Epidermal melanocyte (primary cell): ENCODE measurements around the gene FPR2.
"Not testable (repeated sequence)": the region's sequence is repeated elsewhere in the genome, so short reads cannot be mapped to it uniquely, and the experiment has no call there.

Experiments
- DNase-seq: peaks from one replicate; pipeline ENCODE4 v3.0.0; 2011; ENCODE audit warnings: low spot score; ENCODE audit not compliant: insufficient read length

The FPR2 gene

GRCh38 chr19:51760697-51761356, at the start of gene FPR2:
Gene FPR2, plus strand, starts transcription at chr19:51761180. Its CDS starts 7,479 bp downstream, at chr19:51768659.
- DNase-seq = no peak

GRCh38 chr19:51711702-51712101, 49.3 kb upstream of the FPR2 start:
- DNase-seq = no peak

- no peak for DNase-seq
Observed at GRCh38 chr19:51712461-51713081, 48.4 kb upstream of the FPR2 start.

- no peak for DNase-seq
Observed at GRCh38 chr19:51713319-51714285, 47.4 kb upstream of the FPR2 start.

GRCh38 chr19:51714848-51715247, 46.1 kb upstream of the FPR2 start:
- no peak for DNase-seq

GRCh38 chr19:51715850-51716249, 45.1 kb upstream of the FPR2 start:
- DNase-seq = no peak

- no peak for DNase-seq
Observed at GRCh38 chr19:51716925-51717324, 44.1 kb upstream of the FPR2 start.

- DNase-seq = no peak
Observed at GRCh38 chr19:51719251-51719988, 41.6 kb upstream of the FPR2 start.

GRCh38 chr19:51721905-51722304, 39.1 kb upstream of the FPR2 start:
- DNase-seq = no peak

- no peak for DNase-seq
Observed at GRCh38 chr19:51722492-51722891, 38.5 kb upstream of the FPR2 start.

GRCh38 chr19:51724543-51724942, 36.4 kb upstream of the FPR2 start:
- no peak for DNase-seq

- DNase-seq = no peak
Observed at GRCh38 chr19:51726049-51726448, 34.9 kb upstream of the FPR2 start.

GRCh38 chr19:51727349-51727880, 33.6 kb upstream of the FPR2 start:
- DNase-seq = no peak

- no peak for DNase-seq
Observed at GRCh38 chr19:51729781-51730180, 31.2 kb upstream of the FPR2 start.

- no peak for DNase-seq
Observed at GRCh38 chr19:51733742-51734522, 27.0 kb upstream of the FPR2 start.

- DNase-seq = no peak
Observed at GRCh38 chr19:51735759-51736449, 25.1 kb upstream of the FPR2 start.

- no peak for DNase-seq
Observed at GRCh38 chr19:51737389-51737788, 23.6 kb upstream of the FPR2 start.

GRCh38 chr19:51737924-51738323, 23.1 kb upstream of the FPR2 start:
- no peak for DNase-seq

- DNase-seq = not testable (repeated sequence)
Observed at GRCh38 chr19:51738523-51738922, 22.5 kb upstream of the FPR2 start.
